Panc1 (cell line): ENCODE data around the gene PHC3. TPM values are rescaled to one million over a fixed set of nuclear protein-coding genes. Genes with fewer than 3 reads are reported as not detected.

ENCODE experiments used
- ATAC-seq: fragments of 200-7000 bp; cut with Tn5 transposase; 2 replicates; pipeline ENCODE4 v1.9.1; 2020; ENCODE audit warnings: mild to moderate bottlenecking, moderate library complexity
- BruUV-seq: library from RNA; stranded (reverse); fragments of 400-500 nt; replicated peaks from 2 replicates; lab custom pipeline; 2021; lab: Mats Ljungman, UMichigan
- CTCF ChIA-PET: fragments of 300-600 bp; sonication (Branson Sonifier 250); formaldehyde crosslinking; loops from one replicate; lab custom pipeline; 2022; ENCODE audit warnings: antibody characterized with exemption; lab: Charles Lee
- POLR2A ChIA-PET: fragments of 300-600 bp; sonication (Branson Sonifier 250); formaldehyde crosslinking; loops from one replicate; lab custom pipeline; 2022; ENCODE audit warnings: antibody characterized with exemption; lab: Charles Lee
- DNase-seq: peaks from one replicate; pipeline ENCODE4 v3.0.0-alpha.2; 2010; ENCODE audit warnings: low read depth, low spot score
- H3K27ac ChIP-seq: 2 replicates; pipeline ENCODE4 v1.5.1; 2011; ENCODE audit warnings: mild to moderate bottlenecking, low read length, inconsistent platforms
- H3K27me3 ChIP-seq: fragments of 200-500 bp; sonication (Bioruptor generic); 2 replicates; pipeline ENCODE4 v1.6.0; 2014; ENCODE audit warnings: low read length, inconsistent platforms; ENCODE audit not compliant: control insufficient read depth, insufficient read depth
- H3K36me3 ChIP-seq: fragments of 200-500 bp; sonication (Bioruptor generic); 2 replicates; pipeline ENCODE4 v1.5.1; 2014; ENCODE audit warnings: inconsistent platforms, mild to moderate bottlenecking, low read length, moderate library complexity; ENCODE audit not compliant: control insufficient read depth, insufficient read depth
- H3K4me1 ChIP-seq: 2 replicates; pipeline ENCODE4 v1.5.1; 2011; ENCODE audit warnings: inconsistent platforms, mild to moderate bottlenecking, low read length, moderate library complexity; ENCODE audit not compliant: control insufficient read depth, insufficient read depth
- H3K4me3 ChIP-seq, 2 experiments: 2 replicates each; pipeline ENCODE4 v1.5.1; 2011 to 2012; ENCODE audit warnings: low read depth in 2 of 2, low read length in 2 of 2, mild to moderate bottlenecking in 2 of 2, inconsistent platforms in 1 of 2, moderate library complexity in 1 of 2
- H3K9me3 ChIP-seq: fragments of 200-500 bp; sonication (Bioruptor generic); 2 replicates; pipeline ENCODE4 v1.5.1; 2014; ENCODE audit warnings: low read depth, mild to moderate bottlenecking, inconsistent platforms, low read length, moderate library complexity; ENCODE audit not compliant: control insufficient read depth, insufficient read depth
- POLR2AphosphoS5 ChIP-seq: IDR thresholded peaks from 2 replicates; pipeline ENCODE4 v1.6.1; 2012; ENCODE audit warnings: mild to moderate bottlenecking, low read depth, low read length, moderate library complexity
- SIN3A ChIP-seq: IDR thresholded peaks from 2 replicates; pipeline ENCODE4 v1.6.1; 2012; ENCODE audit warnings: low read depth, mild to moderate bottlenecking, low read length, moderate library complexity, borderline replicate concordance; ENCODE audit not compliant: insufficient read depth
- TCF7L2 ChIP-seq: IDR thresholded peaks from 2 replicates; pipeline ENCODE4 v1.6.1; 2011; ENCODE audit warnings: mild to moderate bottlenecking, low read depth, low read length, inconsistent platforms
- in situ Hi-C: cut with HindIII; loops from 2 replicates; pipeline ENCODE4 v1.10.0; 2016; ENCODE audit warnings: low sequenced_read_pairs, low pct_unique_long_range_greater_than_20kb
- intact Hi-C: fragments of 100-400 bp; cut with micrococcal nuclease; formaldehyde crosslinking; loops from one replicate; pipeline ENCODE4 v1.10.0; 2022; ENCODE audit not compliant: unreplicated experiment
- total RNA-seq: library from RNA; stranded (reverse); gene quantifications from one replicate; pipeline ENCODE4 v1.2.1, GENCODE V29; 2021; ENCODE audit not compliant: unreplicated experiment
- TF ChIP-seq, protein P1 (sequence below): fragments of 450-650 bp; IDR thresholded peaks from 2 replicates; pipeline ENCODE4 v1.5.1; 2017; ENCODE audit warnings: mild to moderate bottlenecking
- TF ChIP-seq, protein P2 (sequence below), 2 experiments: IDR thresholded peaks; 2 replicates each; pipeline ENCODE4 v1.6.1; 2011 to 2012; ENCODE audit warnings: low read depth in 2 of 2, control low read depth in 1 of 2, low read length in 1 of 2, mild to moderate bottlenecking in 1 of 2, moderate library complexity in 1 of 2; ENCODE audit not compliant: insufficient read depth in 1 of 2

The PHC3 gene
- total RNA-seq, 1 experiment from 2014 or later: 53.8 TPM

DNA sequence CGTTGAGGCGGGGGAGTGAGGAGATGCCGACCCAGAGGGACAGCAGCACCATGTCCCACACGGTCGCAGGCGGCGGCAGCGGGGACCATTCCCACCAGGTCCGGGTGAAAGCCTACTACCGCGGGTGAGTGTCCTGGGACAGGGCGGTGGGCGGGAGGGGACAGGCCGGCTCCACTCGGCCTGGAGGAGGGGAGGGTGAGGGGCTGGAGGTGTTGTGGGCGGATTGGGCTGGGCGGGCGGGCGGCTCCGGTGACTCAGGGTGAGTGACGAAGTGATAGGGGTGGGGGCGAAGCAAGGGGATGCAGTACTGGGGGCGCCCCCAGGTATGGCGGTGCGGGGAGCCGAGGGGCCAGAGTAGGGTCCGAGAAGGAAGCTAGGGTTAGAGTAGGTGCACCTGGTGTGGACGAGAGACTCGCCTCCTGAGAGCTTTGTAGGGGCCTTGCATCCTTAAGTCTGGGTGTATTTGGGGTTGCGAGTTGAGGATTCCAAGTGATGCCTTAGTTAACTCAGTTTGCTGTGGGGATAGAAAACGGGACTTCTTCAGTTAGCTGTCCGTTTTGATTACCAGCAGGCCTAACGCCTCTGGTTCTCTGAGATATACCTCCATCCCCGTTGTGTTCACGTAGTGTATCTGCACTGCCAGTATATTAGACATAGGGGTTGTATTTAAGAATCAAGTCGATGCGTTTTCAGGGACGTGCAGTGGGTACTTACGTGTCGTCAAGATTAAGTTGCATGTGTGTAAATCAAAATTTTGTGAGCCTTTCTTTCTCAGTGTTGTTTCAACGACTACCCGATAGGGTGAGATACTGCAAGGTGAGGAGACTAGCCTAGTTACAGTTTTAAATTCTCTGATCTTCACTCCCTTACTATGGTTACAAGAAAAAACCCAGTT, 41.4 kb upstream of the PHC3 start:
- Histone ChIP-seq H3K36me3 (no peaks in the 10 kb centered on the region), H3K9me3 (no peaks in the 10 kb centered on the region), H3K27me3 (no peaks in the 10 kb centered on the region), H3K4me3 (peak overlapping the region; percentile 67 to 95), H3K4me1 (peaks cover under 1% of the 10 kb centered on the region; the same call in 1 of the 2 replicates), H3K27ac (peak overlapping the region; percentile 98)
- CTCF ChIA-PET: interaction anchor here (0.6 kb wide), 1 partner anchor 133 kb away, joined by 3 read pairs; no protein-coding TSS in a partner anchor
- peak; percentile 65 for ATAC-seq
- POLR2A ChIA-PET: interaction anchor here (0.6 to 0.8 kb wide), 2 partner anchors 15 to 135 kb away, joined by 3 to 4 read pairs; partner anchors contain the start of gene SKIL
- TSS peak; percentile 80 for BruUV-seq
- in situ Hi-C loops (no loop called here), intact Hi-C loops (no loop called here)
- TF ChIP-seq SIN3A: 0 out of 2 replicates have a peak, but pooled peaks have one; percentile 22
- no peak for TF ChIP-seq TCF7L2
- no peak for DNase-seq

DNA sequence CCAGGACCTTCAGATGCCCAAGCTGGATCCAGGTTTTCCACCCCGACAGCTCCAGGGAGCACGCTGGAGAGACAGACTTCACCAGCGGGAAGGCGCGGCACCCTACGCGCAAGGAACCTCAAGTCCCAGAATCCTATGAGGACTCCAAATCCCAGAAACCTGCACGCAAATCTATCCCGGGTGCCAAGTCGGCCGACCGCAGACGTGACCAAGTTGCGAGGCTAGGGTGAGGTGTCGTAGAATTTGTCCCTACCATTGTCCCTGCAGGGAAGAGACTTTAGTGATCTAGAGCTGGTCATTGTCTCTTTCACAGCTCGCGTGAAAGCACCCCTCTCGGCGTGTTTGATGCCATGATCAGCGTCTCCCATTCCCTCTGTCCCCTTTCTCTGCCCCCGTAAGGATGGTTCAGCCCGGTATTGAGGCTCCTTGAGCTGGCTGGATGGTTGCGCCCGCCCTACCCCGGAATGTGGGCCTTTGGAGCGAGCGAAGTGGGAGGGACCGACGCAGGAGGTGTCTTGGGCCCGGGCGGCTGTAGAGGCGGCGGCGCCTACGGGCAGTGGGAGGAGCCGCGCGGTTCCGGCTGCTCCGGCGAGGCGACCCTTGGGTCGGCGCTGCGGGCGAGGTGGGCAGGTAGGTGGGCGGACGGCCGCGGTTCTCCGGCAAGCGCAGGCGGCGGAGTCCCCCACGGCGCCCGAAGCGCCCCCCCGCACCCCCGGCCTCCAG, 40.6 kb upstream of the PHC3 start, which contains the start of gene PRKCI:
Gene PRKCI, plus strand, starts transcription at position 501 of the 723 bp plus-strand sequence. CDS start 246 bp downstream, outside the sequence.
- POLR2A ChIA-PET: interaction anchor here (0.8 kb wide), 1 partner anchor 135 kb away, joined by 3 read pairs; the partner anchor contains the start of gene SKIL
- ATAC-seq: peak; percentile 99
- intact Hi-C loops: no loop called here
- no TSS peak for BruUV-seq
- H3K4me3 ChIP-seq: peak within 1 kb of the TSS; percentile 67 to 95
- CTCF ChIA-PET: no interaction called here
- no peaks in the 10 kb centered on the region for H3K36me3 ChIP-seq
- H3K27me3 ChIP-seq: no peaks in the 10 kb centered on the region
- TF ChIP-seq, protein P1, sequence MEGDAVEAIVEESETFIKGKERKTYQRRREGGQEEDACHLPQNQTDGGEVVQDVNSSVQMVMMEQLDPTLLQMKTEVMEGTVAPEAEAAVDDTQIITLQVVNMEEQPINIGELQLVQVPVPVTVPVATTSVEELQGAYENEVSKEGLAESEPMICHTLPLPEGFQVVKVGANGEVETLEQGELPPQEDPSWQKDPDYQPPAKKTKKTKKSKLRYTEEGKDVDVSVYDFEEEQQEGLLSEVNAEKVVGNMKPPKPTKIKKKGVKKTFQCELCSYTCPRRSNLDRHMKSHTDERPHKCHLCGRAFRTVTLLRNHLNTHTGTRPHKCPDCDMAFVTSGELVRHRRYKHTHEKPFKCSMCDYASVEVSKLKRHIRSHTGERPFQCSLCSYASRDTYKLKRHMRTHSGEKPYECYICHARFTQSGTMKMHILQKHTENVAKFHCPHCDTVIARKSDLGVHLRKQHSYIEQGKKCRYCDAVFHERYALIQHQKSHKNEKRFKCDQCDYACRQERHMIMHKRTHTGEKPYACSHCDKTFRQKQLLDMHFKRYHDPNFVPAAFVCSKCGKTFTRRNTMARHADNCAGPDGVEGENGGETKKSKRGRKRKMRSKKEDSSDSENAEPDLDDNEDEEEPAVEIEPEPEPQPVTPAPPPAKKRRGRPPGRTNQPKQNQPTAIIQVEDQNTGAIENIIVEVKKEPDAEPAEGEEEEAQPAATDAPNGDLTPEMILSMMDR: no peak
- TF ChIP-seq, protein P2, sequence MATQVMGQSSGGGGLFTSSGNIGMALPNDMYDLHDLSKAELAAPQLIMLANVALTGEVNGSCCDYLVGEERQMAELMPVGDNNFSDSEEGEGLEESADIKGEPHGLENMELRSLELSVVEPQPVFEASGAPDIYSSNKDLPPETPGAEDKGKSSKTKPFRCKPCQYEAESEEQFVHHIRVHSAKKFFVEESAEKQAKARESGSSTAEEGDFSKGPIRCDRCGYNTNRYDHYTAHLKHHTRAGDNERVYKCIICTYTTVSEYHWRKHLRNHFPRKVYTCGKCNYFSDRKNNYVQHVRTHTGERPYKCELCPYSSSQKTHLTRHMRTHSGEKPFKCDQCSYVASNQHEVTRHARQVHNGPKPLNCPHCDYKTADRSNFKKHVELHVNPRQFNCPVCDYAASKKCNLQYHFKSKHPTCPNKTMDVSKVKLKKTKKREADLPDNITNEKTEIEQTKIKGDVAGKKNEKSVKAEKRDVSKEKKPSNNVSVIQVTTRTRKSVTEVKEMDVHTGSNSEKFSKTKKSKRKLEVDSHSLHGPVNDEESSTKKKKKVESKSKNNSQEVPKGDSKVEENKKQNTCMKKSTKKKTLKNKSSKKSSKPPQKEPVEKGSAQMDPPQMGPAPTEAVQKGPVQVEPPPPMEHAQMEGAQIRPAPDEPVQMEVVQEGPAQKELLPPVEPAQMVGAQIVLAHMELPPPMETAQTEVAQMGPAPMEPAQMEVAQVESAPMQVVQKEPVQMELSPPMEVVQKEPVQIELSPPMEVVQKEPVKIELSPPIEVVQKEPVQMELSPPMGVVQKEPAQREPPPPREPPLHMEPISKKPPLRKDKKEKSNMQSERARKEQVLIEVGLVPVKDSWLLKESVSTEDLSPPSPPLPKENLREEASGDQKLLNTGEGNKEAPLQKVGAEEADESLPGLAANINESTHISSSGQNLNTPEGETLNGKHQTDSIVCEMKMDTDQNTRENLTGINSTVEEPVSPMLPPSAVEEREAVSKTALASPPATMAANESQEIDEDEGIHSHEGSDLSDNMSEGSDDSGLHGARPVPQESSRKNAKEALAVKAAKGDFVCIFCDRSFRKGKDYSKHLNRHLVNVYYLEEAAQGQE (IDR thresholded peaks at IDR 0.05; ENCODE audit: insufficient read depth in 1 of 2, low read depth in 2 of 2, low read length in 1 of 2): no peak
- peak; percentile 46; the same call in 1 of the 2 replicates for TF ChIP-seq POLR2AphosphoS5
- no peak for TF ChIP-seq SIN3A
- TF ChIP-seq TCF7L2: peak; percentile 95
- in situ Hi-C loops: no loop called here
- peak within 1 kb of the TSS; percentile 98 for H3K27ac ChIP-seq
- peak; percentile 91 for DNase-seq
- no peaks in the 10 kb centered on the region; the same call in 1 of the 2 replicates for H3K4me1 ChIP-seq
- H3K9me3 ChIP-seq: no peaks in the 10 kb centered on the region
